GM21717 (cell line): Measurements from ENCODE around the gene SLC47A2.
"Not testable (repeated sequence)": the region's sequence is repeated elsewhere in the genome, so short reads cannot be mapped to it uniquely, and the experiment has no call there.

ENCODE experiments used
- ATAC-seq: cut with Tn5 transposase; IDR thresholded peaks from one replicate; pipeline ENCODE4 v1.9.1; 2021; ENCODE audit warnings: mild to moderate bottlenecking, moderate library complexity; ENCODE audit not compliant: unreplicated experiment

SLC47A2 gene

DNA sequence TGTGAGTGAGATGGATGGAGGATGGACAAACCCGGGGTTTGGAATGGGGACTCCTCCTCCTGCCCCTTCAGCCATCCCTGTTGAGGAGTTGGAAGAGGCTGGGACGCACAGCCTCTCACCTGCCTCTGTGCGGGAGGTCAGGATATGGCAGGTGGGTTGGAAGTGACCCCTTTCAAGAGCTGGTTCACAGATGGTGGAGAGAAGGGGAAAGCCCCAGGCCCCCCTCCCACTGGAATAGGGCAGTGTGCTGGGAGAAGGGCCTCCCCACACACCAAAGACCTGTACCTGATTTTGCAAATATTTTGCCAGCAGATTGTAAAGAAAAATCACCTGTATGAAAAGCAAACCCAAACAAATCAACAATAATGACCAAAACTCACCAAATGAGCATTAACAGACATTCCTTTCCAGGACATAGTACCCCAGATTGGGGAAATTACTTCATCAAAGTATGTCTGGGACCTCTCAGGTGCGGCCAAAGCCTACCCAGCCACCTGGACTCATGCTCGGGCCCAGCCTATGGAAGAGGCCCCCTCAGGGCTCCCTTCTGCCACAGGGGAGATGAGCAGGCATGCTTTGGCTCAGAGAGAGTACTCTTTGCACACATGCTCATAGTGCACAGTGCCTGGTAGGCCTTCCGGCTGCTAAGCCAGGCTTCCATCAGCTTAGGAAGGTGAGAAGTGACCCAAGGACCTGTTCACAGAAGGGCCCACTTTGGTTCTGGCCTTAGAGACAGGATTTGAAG is 7.8 kb downstream of the SLC47A2 start:
- ATAC-seq: no peak

DNA sequence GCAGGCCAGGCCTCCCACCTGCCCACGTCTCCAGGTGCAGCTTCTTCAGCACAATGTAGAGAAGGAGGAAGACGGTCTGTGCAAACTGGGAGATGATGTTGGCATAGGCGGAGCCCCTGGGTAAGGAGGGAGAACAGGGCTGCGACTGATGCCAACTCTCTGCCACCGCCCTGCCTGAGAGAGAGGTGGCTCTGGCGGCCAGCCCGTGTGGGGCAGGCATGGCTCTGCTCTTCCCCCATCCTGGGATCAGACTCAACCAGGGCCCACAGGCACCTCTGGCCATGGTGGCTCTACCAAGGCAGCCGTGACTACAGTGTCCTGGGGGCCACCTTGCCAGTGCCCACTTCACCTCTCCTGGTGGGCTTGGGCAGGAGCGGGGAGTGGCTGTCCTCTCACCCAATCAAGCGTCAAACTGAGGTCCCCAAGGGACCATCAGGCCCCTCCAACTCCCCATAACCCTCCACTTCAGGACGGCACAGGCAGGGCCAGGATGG is 8.6 kb downstream of the SLC47A2 start:
- no peak for ATAC-seq

DNA sequence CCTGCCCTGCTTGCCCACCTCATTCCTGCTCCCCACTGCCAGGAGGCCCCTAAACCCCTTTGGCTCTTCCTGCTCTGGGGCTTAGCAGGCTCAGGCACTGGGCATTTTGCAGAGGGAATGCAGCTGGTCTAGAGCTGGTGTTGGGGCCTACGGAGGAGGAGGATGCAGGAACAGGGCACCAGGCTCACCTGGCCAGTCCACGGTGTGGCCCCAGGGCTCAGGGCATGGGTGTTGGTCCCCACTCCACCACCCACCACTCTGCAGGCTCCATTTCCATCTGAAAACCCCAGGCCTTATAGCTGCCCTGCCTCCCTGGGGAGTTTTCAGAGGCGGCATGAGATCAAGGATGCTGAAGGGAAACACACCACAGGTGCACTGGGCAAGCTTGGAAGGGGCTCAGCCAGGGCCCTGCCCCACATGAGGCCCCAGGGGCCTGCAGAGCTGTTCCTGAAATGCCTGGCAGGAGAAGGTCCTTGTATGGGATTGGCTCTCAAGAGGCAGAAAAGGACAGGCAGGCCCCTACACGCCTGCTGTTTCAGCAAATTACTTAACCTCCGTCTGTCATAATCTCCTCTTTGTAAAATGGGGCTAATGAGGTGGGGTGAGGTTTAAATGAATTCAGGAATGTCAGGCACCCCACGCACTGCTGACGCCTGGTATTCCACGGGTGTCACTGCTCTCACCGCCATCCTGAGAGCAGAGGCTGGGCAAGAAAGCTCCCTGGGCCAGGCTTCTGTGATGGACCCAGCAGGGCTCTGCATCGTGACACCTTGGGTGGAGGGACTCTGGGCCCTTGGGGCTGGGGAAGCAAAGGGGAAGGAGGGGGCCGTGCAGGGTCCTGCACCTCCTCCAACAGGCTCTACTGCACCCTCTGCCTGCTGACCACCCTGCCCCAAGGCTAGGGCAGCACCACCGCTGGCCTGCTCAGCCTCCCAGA is 9.3 kb downstream of the SLC47A2 start:
- ATAC-seq: no peak

DNA sequence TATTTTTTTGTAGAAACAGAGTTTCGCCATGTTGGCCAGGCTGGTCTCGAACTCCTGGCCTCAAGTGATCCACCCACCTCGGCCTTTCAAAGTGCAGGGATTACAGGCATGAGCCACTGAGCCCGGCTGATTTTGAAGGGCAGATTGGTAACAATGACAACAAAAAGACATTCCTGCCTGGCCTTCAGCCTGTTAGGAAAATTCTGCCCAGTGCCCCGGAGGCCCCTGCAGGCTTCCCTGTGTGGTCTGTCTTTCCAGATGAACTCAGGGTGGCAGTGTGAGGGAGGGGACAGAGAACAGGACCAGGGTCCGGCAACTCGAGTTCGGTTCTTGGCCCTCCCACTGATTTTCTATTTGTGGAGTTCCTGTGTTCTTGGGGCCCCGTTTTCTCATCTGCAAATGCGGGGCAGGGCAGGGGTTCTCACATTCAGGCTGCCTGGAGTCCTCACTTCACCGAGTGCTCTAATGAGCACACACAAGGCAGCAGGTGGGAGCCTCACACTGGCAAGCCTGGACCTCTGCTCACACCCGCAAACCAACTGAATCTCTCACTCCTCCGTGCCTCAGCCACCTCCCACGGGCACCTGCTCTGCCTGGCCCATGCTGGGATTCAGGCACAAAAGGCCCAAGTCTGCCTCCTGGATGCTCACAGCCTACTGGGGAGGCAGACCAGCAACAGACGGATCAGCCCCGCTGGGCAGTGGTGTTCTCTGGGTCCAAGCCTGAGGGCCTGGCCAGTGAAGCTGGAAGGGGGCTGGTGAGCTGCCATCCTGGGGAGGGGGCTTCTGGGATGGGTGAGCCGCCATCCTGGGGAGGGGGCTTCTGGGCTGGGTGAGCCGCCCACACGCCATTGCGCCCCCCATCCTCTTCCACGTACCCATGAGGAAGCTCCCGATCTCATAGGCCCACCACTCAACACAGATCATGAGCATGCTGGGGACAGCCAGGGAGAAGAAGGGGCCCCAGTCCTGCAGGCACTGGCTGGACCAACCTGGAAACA is 10.3 kb downstream of the SLC47A2 start:
- ATAC-seq: no peak

DNA sequence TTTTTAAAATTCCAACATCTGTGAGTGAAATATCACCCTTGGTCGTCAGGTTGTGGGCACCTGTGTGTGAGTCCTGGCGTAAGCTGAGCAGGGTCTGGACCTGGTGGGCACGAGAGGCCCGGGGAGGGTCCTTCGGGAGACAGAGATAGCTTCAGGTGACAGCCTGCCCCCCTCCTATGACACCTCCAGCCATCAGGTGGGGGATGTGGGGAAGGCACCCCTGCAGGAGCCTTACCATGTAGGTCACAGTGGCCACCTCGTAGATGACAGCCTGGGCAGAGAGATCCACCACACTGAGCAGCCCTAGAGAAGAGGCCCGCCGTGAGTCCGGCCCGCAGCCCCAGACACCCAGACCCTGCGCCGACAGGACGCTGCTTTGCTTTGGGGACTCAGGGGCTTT is 11.2 kb downstream of the SLC47A2 start:
- ATAC-seq: no peak

DNA sequence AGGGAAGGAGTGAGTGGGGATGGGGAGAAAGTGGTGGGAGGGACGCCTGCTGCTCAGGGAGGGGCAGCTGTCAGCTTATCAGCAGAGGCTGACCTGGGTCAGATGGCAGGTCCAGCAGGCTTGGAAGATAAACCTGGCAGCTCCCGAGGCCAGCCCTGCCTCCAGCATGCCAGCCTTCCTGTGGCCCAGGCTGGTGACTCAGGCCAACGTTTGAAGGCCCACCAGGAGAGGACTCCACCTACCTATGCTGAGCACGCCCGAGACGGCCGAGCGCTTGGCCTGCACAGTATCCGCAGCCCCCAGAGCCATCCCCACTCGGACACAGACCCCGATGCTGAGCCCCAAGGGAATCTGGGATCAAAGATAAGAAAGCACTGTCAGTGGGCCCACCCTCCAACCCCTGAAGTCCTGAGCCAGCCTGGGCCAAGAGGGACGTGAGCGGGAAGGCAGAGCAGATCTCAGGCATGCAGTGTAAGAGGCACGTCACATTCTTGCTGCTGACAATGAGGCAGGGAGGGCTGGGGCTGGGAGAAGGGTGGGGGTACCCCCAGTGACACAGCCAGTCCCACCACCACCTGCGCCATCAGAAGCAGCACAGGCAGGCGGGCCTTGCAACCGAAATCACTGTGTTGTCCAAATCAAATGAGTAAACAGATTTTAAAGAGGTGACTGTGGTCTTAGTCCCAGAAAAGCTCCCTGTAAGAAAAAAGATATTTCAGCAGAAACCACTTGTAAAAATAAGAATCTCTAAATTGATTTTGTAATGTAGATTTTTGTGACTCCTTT is 12.4 kb downstream of the SLC47A2 start:
- ATAC-seq: no peak

DNA sequence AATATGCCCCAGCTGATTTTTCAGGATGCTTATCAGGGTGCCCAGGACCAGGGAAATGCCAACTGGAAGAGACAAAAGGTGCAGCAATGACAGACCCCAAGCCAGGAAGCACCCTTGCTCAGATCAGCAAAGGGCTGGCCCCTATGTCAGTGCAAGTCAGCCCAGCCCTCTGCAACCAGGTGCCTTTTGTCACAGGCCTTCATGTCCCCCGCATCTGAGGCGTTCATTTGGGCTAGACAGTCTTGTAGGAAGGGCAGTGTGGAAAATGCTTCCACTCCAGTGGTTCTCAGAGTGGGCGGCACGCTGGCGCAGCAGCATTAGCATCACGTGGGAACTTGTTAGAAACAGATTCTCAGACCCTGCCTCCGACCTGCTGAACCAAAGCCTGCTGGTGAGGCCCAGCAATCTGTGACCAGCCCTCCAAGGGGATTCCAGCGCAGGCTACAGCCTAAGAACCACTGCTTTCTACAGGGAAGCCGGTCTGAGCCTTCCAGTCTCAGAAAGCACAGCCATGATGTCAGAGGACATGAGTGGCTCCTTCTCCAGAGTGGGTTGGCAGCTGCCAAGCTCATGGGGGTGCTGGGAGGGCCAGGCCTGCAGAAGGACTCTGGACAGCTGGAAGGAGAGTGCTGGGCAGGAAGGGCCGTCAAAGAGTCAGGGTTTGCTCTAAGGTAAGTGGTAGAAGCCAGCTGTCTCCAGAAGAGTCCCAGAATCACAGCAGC is 13.1 kb downstream of the SLC47A2 start:
- ATAC-seq: no peak

GRCh38 chr17:19702217-19702641 is 14.2 kb downstream of the SLC47A2 start:
- no peak for ATAC-seq

DNA sequence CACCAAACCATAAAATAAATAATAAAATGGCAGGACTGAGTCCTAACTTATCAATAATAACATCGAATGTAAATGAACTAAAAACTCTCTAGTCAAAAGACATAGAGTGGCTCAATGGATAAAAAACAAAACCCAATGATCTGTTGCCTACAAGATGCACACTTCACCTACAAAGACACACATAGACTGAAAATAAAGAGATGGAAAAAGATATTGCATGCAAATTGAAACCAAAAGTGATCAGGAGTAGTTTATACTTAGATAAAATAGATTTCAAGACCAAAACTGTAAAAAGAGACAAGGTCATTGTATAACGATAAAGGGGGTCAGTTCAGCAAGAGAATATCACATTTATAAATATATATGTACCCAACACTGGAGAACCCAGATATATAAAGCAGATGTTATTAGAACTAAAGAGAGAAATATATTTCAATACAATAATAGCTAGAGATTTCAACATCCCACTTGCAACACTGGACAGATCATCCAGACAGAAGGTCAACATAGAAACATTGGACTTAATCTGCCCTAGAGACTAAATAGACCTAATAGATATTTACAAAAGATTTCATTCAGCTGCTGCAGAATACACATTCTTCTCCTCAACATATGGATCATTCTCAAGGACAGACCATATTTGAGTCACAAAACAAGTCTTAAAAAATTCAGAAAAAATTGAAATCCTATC is 29.8 kb downstream of the SLC47A2 start:
- ATAC-seq: no peak

- ATAC-seq: not testable (repeated sequence)
Measured at GRCh38 chr17:19684909-19685580, 31.3 kb downstream of the SLC47A2 start.

- ATAC-seq: no peak
Measured at GRCh38 chr17:19683117-19683516, 33.3 kb downstream of the SLC47A2 start.

- no peak for ATAC-seq
Measured at GRCh38 chr17:19678581-19679453, 37.6 kb downstream of the SLC47A2 start.

- no peak for ATAC-seq
Measured at GRCh38 chr17:19677736-19678379, 38.5 kb downstream of the SLC47A2 start.

GRCh38 chr17:19676896-19677295 is 39.5 kb downstream of the SLC47A2 start:
- no peak for ATAC-seq

DNA sequence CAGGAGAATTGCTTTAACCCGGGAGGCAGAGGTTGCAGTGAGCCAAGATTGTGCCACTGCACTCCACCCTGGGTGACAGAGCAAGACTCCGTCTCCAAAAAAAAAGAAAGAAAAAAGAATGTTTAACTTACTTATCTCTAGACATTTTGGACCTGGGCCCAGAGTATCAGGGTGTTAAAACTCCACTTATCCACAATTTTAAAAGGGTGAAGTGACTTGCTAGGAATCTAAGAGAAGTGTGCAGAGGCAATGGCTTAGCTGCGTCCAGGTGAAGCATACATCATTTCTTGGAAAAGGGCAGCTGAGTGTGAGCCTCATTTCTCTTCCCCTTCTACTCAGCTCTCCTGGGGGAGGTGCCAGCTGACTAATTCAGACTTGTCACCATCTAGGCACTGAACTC is 42.8 kb downstream of the SLC47A2 start:
- ATAC-seq: no peak

DNA sequence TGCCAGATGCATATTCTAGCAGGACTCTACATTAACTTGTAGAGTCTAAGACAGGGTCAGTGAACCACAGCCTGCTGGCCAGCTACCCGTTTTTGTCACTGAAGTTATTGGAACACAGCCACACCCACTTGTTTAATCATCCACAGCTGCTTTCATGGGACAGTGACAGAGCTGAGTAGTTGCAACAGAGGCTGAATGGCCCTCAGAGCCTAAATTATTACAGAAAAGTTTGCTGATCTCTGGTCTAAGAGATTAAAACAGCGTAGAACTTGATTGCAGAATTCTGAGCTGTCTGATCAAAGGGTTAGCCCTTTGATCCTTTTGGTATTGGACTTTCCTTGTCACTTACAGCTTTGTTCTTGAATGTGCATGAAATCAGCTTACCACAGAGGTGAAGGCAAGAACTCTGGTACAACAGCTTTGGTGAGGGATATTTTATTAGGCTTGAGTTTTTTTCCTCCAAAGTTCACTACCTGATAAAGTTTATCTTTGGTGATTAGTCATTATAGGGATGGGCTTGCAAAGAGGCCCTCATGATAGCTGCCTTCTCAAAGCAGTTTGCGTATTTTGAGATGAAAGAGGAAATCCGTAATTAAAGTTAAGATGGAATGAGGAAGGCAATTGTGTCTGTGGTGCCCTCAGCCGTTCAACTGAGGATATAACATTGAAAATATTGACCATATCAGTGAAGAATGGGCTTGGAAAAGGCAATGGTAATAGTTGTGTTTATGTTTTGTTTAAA is 44.2 kb downstream of the SLC47A2 start:
- no peak for ATAC-seq
